Muscle layer of duodenum (tissue), 2 donors: ENCODE data around the gene TMED1.
A peak's percentile ranks its signal among the peaks of the same experiment; 100 is the strongest.
"Not testable (repeated sequence)": the region's sequence is repeated elsewhere in the genome, so short reads cannot be mapped to it uniquely, and the experiment has no call there.

Experiments
- H3K27ac ChIP-seq: one replicate; pipeline ENCODE4 v1.7.0; 2013; ENCODE audit warnings: mild to moderate bottlenecking, low read length
- H3K27me3 ChIP-seq: one replicate; pipeline ENCODE4 v1.7.0; 2013; ENCODE audit warnings: low read depth, mild to moderate bottlenecking, control low read depth, low read length
- H3K36me3 ChIP-seq, 2 donors: one replicate each; pipeline ENCODE4 v1.7.0; 2013; ENCODE audit warnings: low read length in 2 of 2, control low read depth in 1 of 2, mild to moderate bottlenecking in 1 of 2; ENCODE audit not compliant: insufficient read depth in 2 of 2, control insufficient read depth in 1 of 2
- H3K4me1 ChIP-seq, 2 donors: one replicate each; pipeline ENCODE4 v1.7.0; 2013; ENCODE audit warnings: low read length in 2 of 2, mild to moderate bottlenecking in 2 of 2, control low read depth in 1 of 2, moderate library complexity in 1 of 2; ENCODE audit not compliant: insufficient read depth in 2 of 2, control insufficient read depth in 1 of 2
- H3K4me3 ChIP-seq, 2 donors: one replicate each; pipeline ENCODE4 v1.7.0; 2013; ENCODE audit warnings: low read length in 2 of 2, low read depth in 1 of 2, mild to moderate bottlenecking in 1 of 2
- H3K9me3 ChIP-seq, 2 donors: one replicate each; pipeline ENCODE4 v1.7.0; 2013; ENCODE audit warnings: low read length in 2 of 2, control low read depth in 1 of 2, mild to moderate bottlenecking in 1 of 2; ENCODE audit not compliant: control insufficient read depth in 1 of 2
- donor health status: healthy.

The TMED1 gene, protein sequence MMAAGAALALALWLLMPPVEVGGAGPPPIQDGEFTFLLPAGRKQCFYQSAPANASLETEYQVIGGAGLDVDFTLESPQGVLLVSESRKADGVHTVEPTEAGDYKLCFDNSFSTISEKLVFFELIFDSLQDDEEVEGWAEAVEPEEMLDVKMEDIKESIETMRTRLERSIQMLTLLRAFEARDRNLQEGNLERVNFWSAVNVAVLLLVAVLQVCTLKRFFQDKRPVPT

GRCh38 chr19:10835754-10836478, at the start of gene TMED1:
Gene TMED1, minus strand, starts transcription at chr19:10836212. Its CDS starts 21 bp downstream, at chr19:10836191.
- peaks cover 6 to 7% of the 10 kb centered on the region in 2 donors for H3K4me1 ChIP-seq
- peaks cover 4 to 25% of the 10 kb centered on the region in 2 donors for H3K36me3 ChIP-seq
- H3K27ac ChIP-seq, result peak within 1 kb of the TSS; percentile 97
- no peaks in the 10 kb centered on the region for H3K27me3 ChIP-seq
- H3K9me3 ChIP-seq, result no peaks in the 10 kb centered on the region
- peak within 1 kb of the TSS; percentile 65 to 83 for H3K4me3 ChIP-seq

DNA sequence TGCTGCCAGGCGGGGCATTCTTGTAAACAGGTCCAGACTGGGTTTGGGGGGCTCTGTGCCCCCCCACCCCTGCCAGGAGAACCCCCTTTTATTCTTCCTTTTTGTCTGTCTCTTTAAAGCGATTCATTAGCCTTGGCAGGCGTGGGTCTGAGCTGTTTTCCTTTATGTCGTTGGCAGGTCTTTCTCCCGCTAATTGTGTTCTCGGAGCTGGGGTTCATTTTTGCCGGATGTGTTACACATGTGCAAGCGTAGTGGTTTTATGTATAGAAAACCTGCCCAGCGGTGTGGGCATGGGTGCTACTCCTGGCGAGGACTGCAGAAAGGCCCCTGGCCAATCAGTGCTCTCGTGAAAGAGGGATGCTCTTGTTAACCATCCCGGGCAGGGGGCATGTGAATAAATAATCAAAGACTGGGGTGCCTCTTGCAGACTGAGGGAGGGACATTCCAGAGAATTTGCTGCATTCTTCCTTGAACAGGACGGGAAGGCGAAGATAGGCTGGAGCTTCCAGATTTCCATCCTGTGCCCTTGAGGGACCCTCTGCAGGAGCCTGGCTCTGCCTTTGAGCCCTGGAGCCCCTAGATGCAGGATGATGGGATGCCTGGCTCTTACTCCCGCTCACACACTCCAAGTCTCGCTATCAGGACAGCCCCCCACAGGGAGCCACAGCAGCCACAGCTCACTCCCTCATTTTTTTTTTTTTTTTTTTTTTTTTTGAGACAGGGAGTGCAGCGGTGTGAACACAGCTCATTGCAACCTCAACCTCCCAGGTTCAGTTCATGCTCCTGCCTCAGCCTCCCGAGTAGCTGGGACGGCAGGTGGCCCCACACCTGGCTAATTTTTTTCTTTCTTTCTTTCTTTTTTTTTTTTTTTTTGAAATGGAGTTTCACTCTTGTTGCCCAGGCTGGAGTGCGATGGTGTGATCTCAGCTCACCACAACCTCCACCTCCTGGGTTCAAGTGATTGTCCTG, 49.5 kb upstream of the TMED1 start:
- H3K9me3 ChIP-seq, result no peaks in the 10 kb centered on the region
- peaks cover 0 to 46% of the 10 kb centered on the region in 2 donors for H3K4me1 ChIP-seq
- H3K36me3 ChIP-seq, result no peaks in the 10 kb centered on the region
- no peak overlapping the region for H3K4me3 ChIP-seq
- no peak overlapping the region for H3K27ac ChIP-seq
- H3K27me3 ChIP-seq, result no peaks in the 10 kb centered on the region

GRCh38 chr19:10884274-10884673, 48.3 kb upstream of the TMED1 start:
- peaks cover 0 to 46% of the 10 kb centered on the region in 2 donors for H3K4me1 ChIP-seq
- no peak overlapping the region for H3K27ac ChIP-seq

GRCh38 chr19:10882108-10882457, 46.1 kb upstream of the TMED1 start:
- Histone ChIP-seq H3K9me3 (no peaks in the 10 kb centered on the region), H3K27me3 (no peaks in the 10 kb centered on the region), H3K27ac (no peak overlapping the region), H3K4me1 (peaks cover 5 to 31% of the 10 kb centered on the region in 2 donors), H3K4me3 (no peak overlapping the region), H3K36me3 (no peaks in the 10 kb centered on the region)

More at GRCh38 chr19:10884274-10884673, 48.3 kb upstream of the TMED1 start:
- no peaks in the 10 kb centered on the region for H3K27me3 ChIP-seq
- H3K36me3 ChIP-seq, result no peaks in the 10 kb centered on the region
- H3K9me3 ChIP-seq, result no peaks in the 10 kb centered on the region
- H3K4me3 ChIP-seq, result no peak overlapping the region

DNA sequence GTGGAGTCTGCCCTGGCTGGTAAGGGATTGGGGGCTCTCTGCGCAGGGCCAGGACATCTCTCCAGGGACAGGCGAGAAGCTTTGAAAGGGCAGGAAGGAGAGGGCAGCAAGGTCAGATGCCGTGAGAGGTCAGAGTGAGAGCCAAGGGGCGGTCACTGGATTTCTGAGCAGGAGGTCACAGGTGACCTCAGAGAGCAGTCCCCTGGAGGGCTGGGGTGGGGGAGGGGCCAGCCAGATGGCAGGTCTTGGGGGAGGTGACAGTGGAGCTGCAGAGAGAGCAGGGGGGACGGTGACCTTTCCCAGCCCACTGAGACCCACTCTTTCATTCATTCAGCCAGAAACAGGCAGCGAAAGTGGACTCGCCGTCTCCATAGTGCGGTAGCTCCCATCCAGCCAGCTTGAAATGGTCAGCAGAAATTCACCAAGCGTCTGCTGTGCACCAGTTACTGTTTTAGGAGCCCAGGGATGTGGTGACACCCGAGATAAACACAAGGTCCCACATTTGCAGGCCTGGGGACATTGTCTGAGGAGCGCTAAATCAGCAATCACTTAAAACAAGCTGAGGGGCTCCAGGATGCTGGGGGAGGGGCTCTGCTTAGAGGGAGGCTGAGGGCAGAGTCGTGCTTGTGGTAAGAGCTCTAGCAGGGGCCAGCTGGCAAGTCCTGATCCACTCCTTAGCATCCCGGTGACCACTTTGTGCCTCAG, 45.5 kb upstream of the TMED1 start:
- H3K27me3 ChIP-seq, result no peaks in the 10 kb centered on the region
- H3K4me1 ChIP-seq, result peaks cover 5 to 32% of the 10 kb centered on the region in 2 donors
- H3K4me3 ChIP-seq, result no peak overlapping the region
- no peak overlapping the region for H3K27ac ChIP-seq
- H3K36me3 ChIP-seq, result no peaks in the 10 kb centered on the region
- no peaks in the 10 kb centered on the region for H3K9me3 ChIP-seq

- Histone ChIP-seq H3K4me3 (no peak overlapping the region), H3K36me3 (no peaks in the 10 kb centered on the region), H3K27me3 (no peaks in the 10 kb centered on the region), H3K27ac (peak overlapping the region; percentile 13), H3K9me3 (no peaks in the 10 kb centered on the region), H3K4me1 (peaks cover 5 to 18% of the 10 kb centered on the region in 2 donors)
These were observed 42.2 kb upstream of the TMED1 start for GRCh38 chr19:10878253-10878652.

DNA sequence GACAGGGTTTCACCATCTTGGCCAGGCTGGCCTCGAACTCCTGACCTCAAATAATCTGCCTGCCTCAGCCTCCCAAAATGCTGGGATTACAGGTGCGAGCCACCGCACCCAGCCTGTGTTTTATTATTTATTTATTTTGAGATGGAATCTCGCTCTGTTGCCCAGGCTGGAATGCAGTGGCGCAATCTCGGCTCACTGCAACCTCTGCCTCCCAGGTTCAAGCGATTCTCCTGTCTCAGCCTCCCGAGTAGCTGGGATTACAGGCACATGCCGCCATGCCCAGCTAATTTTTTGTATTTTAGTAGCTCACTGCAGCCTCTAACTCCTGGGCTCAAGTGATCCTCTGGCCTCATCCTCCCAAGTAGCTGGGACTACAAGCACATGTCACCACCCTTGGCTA, 41.6 kb upstream of the TMED1 start:
- H3K9me3 ChIP-seq, H3K27ac ChIP-seq, H3K4me3 ChIP-seq, H3K27me3 ChIP-seq, H3K36me3 ChIP-seq: not testable (repeated sequence)
- H3K4me1 ChIP-seq, result peaks cover 5 to 24% of the 10 kb centered on the region in 2 donors

- Histone ChIP-seq H3K36me3 (no peaks in the 10 kb centered on the region), H3K9me3 (no peaks in the 10 kb centered on the region), H3K4me3 (no peak overlapping the region), H3K4me1 (peaks cover 5 to 19% of the 10 kb centered on the region in 2 donors), H3K27ac (peak overlapping the region; percentile 33), H3K27me3 (no peaks in the 10 kb centered on the region)
These were observed 40.6 kb upstream of the TMED1 start for GRCh38 chr19:10876459-10877240.

DNA sequence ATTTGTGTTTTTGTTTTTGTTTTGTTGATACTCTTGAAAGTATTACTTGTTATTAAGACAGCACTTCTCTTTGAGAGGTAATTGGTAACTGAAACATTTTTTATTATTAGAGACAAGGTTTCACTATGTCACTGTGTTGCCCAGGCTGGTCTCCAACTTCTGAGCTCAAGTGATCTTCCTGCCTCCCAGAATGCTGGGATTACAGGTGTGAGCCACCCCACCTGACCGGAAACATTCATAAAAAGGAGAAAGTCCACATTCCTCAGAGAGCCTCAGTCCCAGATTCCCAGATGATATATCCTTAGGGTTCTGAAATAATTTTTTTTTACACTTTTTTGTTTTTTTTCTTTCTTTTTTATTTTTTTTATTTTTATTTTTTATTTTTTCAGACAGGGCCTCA, 38.0 kb upstream of the TMED1 start:
- Histone ChIP-seq H3K4me3 (no peak overlapping the region), H3K36me3 (no peaks in the 10 kb centered on the region), H3K27me3 (no peaks in the 10 kb centered on the region), H3K9me3 (no peaks in the 10 kb centered on the region), H3K4me1 (peaks cover 5 to 14% of the 10 kb centered on the region in 2 donors), H3K27ac (no peak overlapping the region)

DNA sequence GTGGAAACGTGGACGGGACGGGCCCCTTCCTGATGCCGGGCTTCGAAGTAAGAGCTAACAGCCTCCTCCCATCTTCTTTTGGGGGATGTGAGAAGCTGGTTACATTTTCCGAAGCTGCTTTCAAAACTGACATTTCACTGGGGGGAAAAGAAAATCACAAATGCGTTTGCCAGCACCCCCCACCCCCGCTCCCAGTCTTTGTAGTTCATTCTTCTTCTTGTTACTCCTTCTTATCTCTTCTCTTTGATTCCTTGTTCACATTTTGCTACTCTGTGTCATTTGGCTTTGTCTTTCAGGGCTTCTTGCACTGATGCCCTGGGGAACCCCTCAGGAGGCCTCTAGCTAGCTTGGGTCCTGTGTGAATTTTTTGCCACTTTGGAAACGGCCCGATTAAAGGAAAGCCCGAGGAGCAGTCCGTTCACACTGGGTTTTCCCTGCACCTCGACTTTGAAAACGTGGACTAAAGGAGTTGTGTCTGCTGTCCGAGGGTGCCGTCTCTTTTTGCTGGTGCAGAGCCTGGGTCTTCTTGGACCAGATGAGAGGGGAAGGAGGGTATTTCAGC, 36.6 kb upstream of the TMED1 start:
- no peaks in the 10 kb centered on the region for H3K27me3 ChIP-seq
- H3K27ac ChIP-seq, result peak overlapping the region; percentile 61
- H3K36me3 ChIP-seq, result no peaks in the 10 kb centered on the region
- H3K9me3 ChIP-seq, result no peaks in the 10 kb centered on the region
- H3K4me3 ChIP-seq, result peak overlapping the region; percentile 72 to 75
- H3K4me1 ChIP-seq, result peaks cover 0 to 14% of the 10 kb centered on the region in 2 donors
